HepG2 (cell line): ENCODE results near the gene HINT1. TPM values are rescaled to one million over a fixed set of nuclear protein-coding genes. Genes with fewer than 3 reads are reported as not detected.

ENCODE experiments used
- FOXA3 ChIP-seq: IDR thresholded peaks from 2 replicates; pipeline ENCODE4 v1.6.1; 2016; ENCODE audit warnings: missing genetic modification reagents, missing compliant biosample characterization
- GATAD2A ChIP-seq: IDR thresholded peaks from 2 replicates; pipeline ENCODE4 v1.6.1; 2016
- GLI4 ChIP-seq: sonication (generic); formaldehyde crosslinking; IDR thresholded peaks from 2 replicates; pipeline ENCODE4 v1.5.1; 2020; ENCODE audit warnings: missing genetic modification reagents, mild to moderate bottlenecking, moderate library complexity, borderline replicate concordance
- MEF2D ChIP-seq: sonication (generic); formaldehyde crosslinking; IDR thresholded peaks from 2 replicates; pipeline ENCODE4 v1.5.1; 2020; ENCODE audit warnings: mild to moderate bottlenecking, missing genetic modification reagents
- NCOR1 ChIP-seq: fragments of 200-600 bp; sonication (generic); IDR thresholded peaks from 2 replicates; pipeline ENCODE4 v1.7.0; 2017; ENCODE audit warnings: antibody characterized with exemption, low read length, borderline replicate concordance
- PHF5A ChIP-seq: IDR thresholded peaks from one replicate; pipeline ENCODE4 v1.6.1; 2018; ENCODE audit warnings: low read depth, missing genetic modification reagents; ENCODE audit not compliant: unreplicated experiment
- REPIN1 ChIP-seq: sonication (generic); formaldehyde crosslinking; IDR thresholded peaks from 2 replicates; pipeline ENCODE4 v1.8.0; 2022; ENCODE audit warnings: missing genetic modification reagents, low read depth, mild to moderate bottlenecking, borderline replicate concordance
- SMAD9 ChIP-seq: sonication (generic); formaldehyde crosslinking; IDR thresholded peaks from 2 replicates; pipeline ENCODE4 v1.5.1; 2020; ENCODE audit warnings: mild to moderate bottlenecking, missing genetic modification reagents
- ZBTB8A ChIP-seq: sonication (generic); formaldehyde crosslinking; IDR thresholded peaks from 2 replicates; pipeline ENCODE4 v1.4.0; 2020; ENCODE audit warnings: mild to moderate bottlenecking, low read depth, missing genetic modification reagents, borderline replicate concordance
- ZFYVE20 ChIP-seq: sonication (generic); formaldehyde crosslinking; IDR thresholded peaks from 2 replicates; pipeline ENCODE4 v1.8.0; 2023; ENCODE audit warnings: low read depth, mild to moderate bottlenecking, moderate library complexity, missing genetic modification reagents, borderline replicate concordance
- ZNF616 ChIP-seq: sonication (generic); formaldehyde crosslinking; IDR thresholded peaks from 2 replicates; pipeline ENCODE4 v1.5.0; 2020; ENCODE audit warnings: low read depth, mild to moderate bottlenecking, missing genetic modification reagents
- ZSCAN30 ChIP-seq: sonication (generic); formaldehyde crosslinking; IDR thresholded peaks from 2 replicates; pipeline ENCODE4 v1.5.0; 2020; ENCODE audit warnings: mild to moderate bottlenecking, missing genetic modification reagents
- polyA plus RNA-seq, 8 experiments: library from polyadenylated mRNA; depleted of rRNA in 3 of 8; stranded (reverse) in 7 of 8; unstranded in 1 of 8; fragments of >200 nt; fragmentation: Illumina TruSeq in 4 of 8; extraction: Trizol in 4 of 8; gene quantifications; 2 replicates each; pipeline versions ENCODE4 v1.2.1 to v1.2.3, GENCODE V29; 2011 to 2016; ENCODE audit warnings: low read depth in 4 of 8, missing spikeins in 1 of 8, mixed read lengths in 1 of 8; ENCODE audit not compliant: insufficient read depth in 1 of 8
- total RNA-seq, 5 experiments: library from RNA; depleted of rRNA; stranded (reverse); fragments of >200 nt; fragmentation: Illumina TruSeq; extraction: Trizol; gene quantifications; 2 replicates each; pipeline ENCODE4 v1.2.3, GENCODE V29; 2016; ENCODE audit warnings: low read depth in 1 of 5
- TF ChIP-seq, protein P1 (sequence below): IDR thresholded peaks from 2 replicates; pipeline ENCODE4 v1.4.0; 2020; ENCODE audit warnings: mild to moderate bottlenecking, missing genetic modification reagents
- TF ChIP-seq, protein P2 (sequence below): sonication (generic); formaldehyde crosslinking; IDR thresholded peaks from 2 replicates; pipeline ENCODE4 v1.5.0; 2020; ENCODE audit warnings: mild to moderate bottlenecking, missing genetic modification reagents
- TF ChIP-seq, protein P3 (sequence below): sonication (generic); formaldehyde crosslinking; IDR thresholded peaks from 2 replicates; pipeline ENCODE4 v1.4.0; 2020; ENCODE audit warnings: missing genetic modification reagents, mild to moderate bottlenecking, borderline replicate concordance
- TF ChIP-seq, protein P4 (sequence below): sonication (generic); formaldehyde crosslinking; conservative IDR thresholded peaks from 2 replicates; pipeline ENCODE4 v1.5.0; 2020; ENCODE audit warnings: missing genetic modification reagents
- TF ChIP-seq, protein P5 (sequence below): sonication (generic); formaldehyde crosslinking; IDR thresholded peaks from 2 replicates; pipeline ENCODE4 v1.4.0; 2020; ENCODE audit warnings: low read depth, mild to moderate bottlenecking, missing genetic modification reagents

Gene HINT1
- total and polyA plus RNA-seq, 2 of the 13 experiments (the other 11 are each of a cell fraction or from before 2014, with no cell fraction given): 428 to 997 TPM

DNA sequence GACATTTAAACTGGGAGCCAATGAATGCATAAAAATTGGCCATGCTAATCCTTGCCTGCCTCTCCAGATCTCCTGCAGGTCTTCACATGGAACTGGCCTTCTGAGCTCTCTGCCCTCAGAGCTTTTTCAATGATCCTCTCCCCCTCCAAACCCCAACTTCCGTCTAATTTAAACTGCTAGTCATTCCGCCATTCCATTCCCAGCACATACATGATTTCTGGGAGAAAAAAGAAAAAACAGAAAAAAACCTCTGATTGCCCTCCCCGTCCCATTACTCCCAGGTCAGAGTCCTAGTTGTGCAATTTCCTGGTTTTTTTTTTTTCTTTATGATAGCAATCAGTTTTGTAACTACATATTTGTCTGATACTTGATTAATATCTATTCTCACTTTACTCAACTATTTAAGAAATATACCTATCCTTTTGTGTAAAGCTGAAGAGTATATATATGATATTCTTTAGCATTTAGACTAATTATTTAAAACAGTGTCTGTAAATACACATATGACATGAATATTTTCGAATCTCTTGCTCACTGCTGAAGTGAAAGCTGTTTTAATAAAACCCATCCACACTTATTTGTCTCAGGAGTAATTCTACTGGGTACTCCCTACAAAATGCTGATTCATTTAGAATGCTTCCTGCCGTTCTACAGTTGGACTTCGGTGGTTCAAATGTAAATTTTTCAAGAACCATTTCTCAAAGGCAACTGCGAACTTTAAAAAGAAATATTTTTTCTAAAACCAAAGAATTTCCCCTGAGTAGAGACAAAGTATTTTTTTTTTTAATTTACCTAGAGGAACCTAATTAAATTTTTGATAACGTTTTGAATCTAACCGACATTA is 1.6 kb downstream of the HINT1 start (continued):
- no peak for TF ChIP-seq ZFYVE20
- TF ChIP-seq, protein P1, sequence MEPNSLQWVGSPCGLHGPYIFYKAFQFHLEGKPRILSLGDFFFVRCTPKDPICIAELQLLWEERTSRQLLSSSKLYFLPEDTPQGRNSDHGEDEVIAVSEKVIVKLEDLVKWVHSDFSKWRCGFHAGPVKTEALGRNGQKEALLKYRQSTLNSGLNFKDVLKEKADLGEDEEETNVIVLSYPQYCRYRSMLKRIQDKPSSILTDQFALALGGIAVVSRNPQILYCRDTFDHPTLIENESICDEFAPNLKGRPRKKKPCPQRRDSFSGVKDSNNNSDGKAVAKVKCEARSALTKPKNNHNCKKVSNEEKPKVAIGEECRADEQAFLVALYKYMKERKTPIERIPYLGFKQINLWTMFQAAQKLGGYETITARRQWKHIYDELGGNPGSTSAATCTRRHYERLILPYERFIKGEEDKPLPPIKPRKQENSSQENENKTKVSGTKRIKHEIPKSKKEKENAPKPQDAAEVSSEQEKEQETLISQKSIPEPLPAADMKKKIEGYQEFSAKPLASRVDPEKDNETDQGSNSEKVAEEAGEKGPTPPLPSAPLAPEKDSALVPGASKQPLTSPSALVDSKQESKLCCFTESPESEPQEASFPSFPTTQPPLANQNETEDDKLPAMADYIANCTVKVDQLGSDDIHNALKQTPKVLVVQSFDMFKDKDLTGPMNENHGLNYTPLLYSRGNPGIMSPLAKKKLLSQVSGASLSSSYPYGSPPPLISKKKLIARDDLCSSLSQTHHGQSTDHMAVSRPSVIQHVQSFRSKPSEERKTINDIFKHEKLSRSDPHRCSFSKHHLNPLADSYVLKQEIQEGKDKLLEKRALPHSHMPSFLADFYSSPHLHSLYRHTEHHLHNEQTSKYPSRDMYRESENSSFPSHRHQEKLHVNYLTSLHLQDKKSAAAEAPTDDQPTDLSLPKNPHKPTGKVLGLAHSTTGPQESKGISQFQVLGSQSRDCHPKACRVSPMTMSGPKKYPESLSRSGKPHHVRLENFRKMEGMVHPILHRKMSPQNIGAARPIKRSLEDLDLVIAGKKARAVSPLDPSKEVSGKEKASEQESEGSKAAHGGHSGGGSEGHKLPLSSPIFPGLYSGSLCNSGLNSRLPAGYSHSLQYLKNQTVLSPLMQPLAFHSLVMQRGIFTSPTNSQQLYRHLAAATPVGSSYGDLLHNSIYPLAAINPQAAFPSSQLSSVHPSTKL (CRISPR knock-in tag): peak; percentile 71
- TF ChIP-seq FOXA3 (CRISPR knock-in tag): peak; percentile 52; the same call in 1 of the 2 replicates
- TF ChIP-seq, protein P2, sequence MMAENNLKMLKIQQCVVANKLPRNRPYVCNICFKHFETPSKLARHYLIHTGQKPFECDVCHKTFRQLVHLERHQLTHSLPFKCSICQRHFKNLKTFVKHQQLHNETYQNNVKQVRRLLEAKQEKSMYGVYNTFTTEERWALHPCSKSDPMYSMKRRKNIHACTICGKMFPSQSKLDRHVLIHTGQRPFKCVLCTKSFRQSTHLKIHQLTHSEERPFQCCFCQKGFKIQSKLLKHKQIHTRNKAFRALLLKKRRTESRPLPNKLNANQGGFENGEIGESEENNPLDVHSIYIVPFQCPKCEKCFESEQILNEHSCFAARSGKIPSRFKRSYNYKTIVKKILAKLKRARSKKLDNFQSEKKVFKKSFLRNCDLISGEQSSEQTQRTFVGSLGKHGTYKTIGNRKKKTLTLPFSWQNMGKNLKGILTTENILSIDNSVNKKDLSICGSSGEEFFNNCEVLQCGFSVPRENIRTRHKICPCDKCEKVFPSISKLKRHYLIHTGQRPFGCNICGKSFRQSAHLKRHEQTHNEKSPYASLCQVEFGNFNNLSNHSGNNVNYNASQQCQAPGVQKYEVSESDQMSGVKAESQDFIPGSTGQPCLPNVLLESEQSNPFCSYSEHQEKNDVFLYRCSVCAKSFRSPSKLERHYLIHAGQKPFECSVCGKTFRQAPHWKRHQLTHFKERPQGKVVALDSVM (CRISPR knock-in tag): no peak
- TF ChIP-seq ZSCAN30 (CRISPR knock-in tag): no peak
- no peak for TF ChIP-seq REPIN1 (CRISPR knock-in tag)
- TF ChIP-seq ZNF616 (CRISPR knock-in tag): no peak
- TF ChIP-seq, protein P3, sequence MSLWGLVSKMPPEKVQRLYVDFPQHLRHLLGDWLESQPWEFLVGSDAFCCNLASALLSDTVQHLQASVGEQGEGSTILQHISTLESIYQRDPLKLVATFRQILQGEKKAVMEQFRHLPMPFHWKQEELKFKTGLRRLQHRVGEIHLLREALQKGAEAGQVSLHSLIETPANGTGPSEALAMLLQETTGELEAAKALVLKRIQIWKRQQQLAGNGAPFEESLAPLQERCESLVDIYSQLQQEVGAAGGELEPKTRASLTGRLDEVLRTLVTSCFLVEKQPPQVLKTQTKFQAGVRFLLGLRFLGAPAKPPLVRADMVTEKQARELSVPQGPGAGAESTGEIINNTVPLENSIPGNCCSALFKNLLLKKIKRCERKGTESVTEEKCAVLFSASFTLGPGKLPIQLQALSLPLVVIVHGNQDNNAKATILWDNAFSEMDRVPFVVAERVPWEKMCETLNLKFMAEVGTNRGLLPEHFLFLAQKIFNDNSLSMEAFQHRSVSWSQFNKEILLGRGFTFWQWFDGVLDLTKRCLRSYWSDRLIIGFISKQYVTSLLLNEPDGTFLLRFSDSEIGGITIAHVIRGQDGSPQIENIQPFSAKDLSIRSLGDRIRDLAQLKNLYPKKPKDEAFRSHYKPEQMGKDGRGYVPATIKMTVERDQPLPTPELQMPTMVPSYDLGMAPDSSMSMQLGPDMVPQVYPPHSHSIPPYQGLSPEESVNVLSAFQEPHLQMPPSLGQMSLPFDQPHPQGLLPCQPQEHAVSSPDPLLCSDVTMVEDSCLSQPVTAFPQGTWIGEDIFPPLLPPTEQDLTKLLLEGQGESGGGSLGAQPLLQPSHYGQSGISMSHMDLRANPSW (CRISPR knock-in tag): peak; percentile 52; the same call in 1 of the 2 replicates
- no peak for TF ChIP-seq MEF2D (CRISPR knock-in tag)
- TF ChIP-seq GLI4 (CRISPR knock-in tag): no peak
- TF ChIP-seq PHF5A (CRISPR knock-in tag): no peak
- TF ChIP-seq NCOR1: peak; percentile 99
- no peak for TF ChIP-seq ZBTB8A
- TF ChIP-seq, protein P4, sequence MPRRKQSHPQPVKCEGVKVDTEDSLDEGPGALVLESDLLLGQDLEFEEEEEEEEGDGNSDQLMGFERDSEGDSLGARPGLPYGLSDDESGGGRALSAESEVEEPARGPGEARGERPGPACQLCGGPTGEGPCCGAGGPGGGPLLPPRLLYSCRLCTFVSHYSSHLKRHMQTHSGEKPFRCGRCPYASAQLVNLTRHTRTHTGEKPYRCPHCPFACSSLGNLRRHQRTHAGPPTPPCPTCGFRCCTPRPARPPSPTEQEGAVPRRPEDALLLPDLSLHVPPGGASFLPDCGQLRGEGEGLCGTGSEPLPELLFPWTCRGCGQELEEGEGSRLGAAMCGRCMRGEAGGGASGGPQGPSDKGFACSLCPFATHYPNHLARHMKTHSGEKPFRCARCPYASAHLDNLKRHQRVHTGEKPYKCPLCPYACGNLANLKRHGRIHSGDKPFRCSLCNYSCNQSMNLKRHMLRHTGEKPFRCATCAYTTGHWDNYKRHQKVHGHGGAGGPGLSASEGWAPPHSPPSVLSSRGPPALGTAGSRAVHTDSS (CRISPR knock-in tag): no peak
- TF ChIP-seq GATAD2A (CRISPR knock-in tag): peak; percentile 88
- TF ChIP-seq, protein P5, sequence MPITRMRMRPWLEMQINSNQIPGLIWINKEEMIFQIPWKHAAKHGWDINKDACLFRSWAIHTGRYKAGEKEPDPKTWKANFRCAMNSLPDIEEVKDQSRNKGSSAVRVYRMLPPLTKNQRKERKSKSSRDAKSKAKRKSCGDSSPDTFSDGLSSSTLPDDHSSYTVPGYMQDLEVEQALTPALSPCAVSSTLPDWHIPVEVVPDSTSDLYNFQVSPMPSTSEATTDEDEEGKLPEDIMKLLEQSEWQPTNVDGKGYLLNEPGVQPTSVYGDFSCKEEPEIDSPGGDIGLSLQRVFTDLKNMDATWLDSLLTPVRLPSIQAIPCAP (CRISPR knock-in tag): no peak
- no peak for TF ChIP-seq SMAD9 (CRISPR knock-in tag)
